Endothelial cell of umbilical vein (primary cell): Measurements from ENCODE around the gene KMT5C. TPM values are rescaled to one million over a fixed set of nuclear protein-coding genes. Genes with fewer than 3 reads are reported as not detected.

Source experiments
- BruUV-seq: library from RNA; stranded (reverse); fragments of 400-500 nt; replicated peaks from 2 replicates; lab custom pipeline; 2021; lab: Mats Ljungman, UMichigan
- CTCF ChIA-PET: fragments of 300-600, 350-600 bp; sonication (Branson Sonifier 250); formaldehyde crosslinking; loops from one replicate; lab custom pipeline; 2021; ENCODE audit warnings: antibody characterized with exemption, inconsistent platforms; lab: Charles Lee
- POLR2A ChIA-PET: fragments of 300-600, 350-600 bp; sonication (Branson Sonifier 250); formaldehyde crosslinking; loops from one replicate; lab custom pipeline; 2021; ENCODE audit warnings: antibody characterized with exemption, inconsistent platforms; lab: Charles Lee
- DNase-seq: peaks from one replicate; pipeline ENCODE4 v3.0.0-alpha.2; 2011; ENCODE audit warnings: low read depth, low spot score
- FAIRE-seq: peaks from 2 replicates; lab custom pipeline; 2011; peaks lifted over from hg19 to GRCh38; lab: Jason Lieb, UNC
- H2AFZ ChIP-seq: 2 replicates; pipeline ENCODE4 v1.6.0; 2012; ENCODE audit warnings: low read depth, low read length, control low read depth, inconsistent platforms
- H3K27ac ChIP-seq: 2 replicates; pipeline ENCODE4 v1.5.1; 2011; ENCODE audit warnings: low read depth, mild to moderate bottlenecking, control low read depth, low read length, moderate library complexity; ENCODE audit not compliant: insufficient read depth
- H3K27me3 ChIP-seq, 2 experiments: 2 replicates each; pipeline versions ENCODE4 v1.6.0 to v1.6.1; 2011; ENCODE audit warnings: low read length in 2 of 2, mixed read lengths in 1 of 2; ENCODE audit not compliant: control insufficient read depth in 2 of 2, insufficient read depth in 2 of 2
- H3K36me3 ChIP-seq, 2 experiments: 2 replicates in 1 of 2; 3 replicates in 1 of 2; pipeline ENCODE4 v1.5.1; 2011; ENCODE audit warnings: low read length in 2 of 2, mild to moderate bottlenecking in 1 of 2, moderate library complexity in 1 of 2; ENCODE audit not compliant: control insufficient read depth in 2 of 2, insufficient read depth in 2 of 2; ENCODE audit errors: extremely low read depth in 1 of 2
- H3K4me1 ChIP-seq: 3 replicates; pipeline ENCODE4 v1.5.1; 2011; ENCODE audit warnings: mild to moderate bottlenecking, low read length; ENCODE audit not compliant: control insufficient read depth, insufficient read depth; ENCODE audit errors: extremely low read depth
- H3K4me2 ChIP-seq: 2 replicates; pipeline ENCODE4 v1.6.1; 2011; ENCODE audit warnings: low read length, control low read depth, mixed read lengths; ENCODE audit not compliant: insufficient read depth
- H3K4me3 ChIP-seq, 3 experiments: fragments of 200-600 bp in 1 of 3; sonication (generic), shearing (Covaris generic) in 1 of 3; replicated peaks in 1 of 3; 2 replicates each; pipeline ENCODE4 v1.5.1; 2011 to 2016; ENCODE audit warnings: control low read depth in 3 of 3, low read length in 3 of 3, mild to moderate bottlenecking in 2 of 3, inconsistent platforms in 1 of 3, low read depth in 1 of 3, moderate library complexity in 1 of 3; ENCODE audit not compliant: insufficient read depth in 1 of 3
- H3K79me2 ChIP-seq: 2 replicates; pipeline ENCODE4 v1.6.0; 2012; ENCODE audit warnings: low read length, inconsistent platforms; ENCODE audit not compliant: control insufficient read depth, insufficient read depth
- H3K9ac ChIP-seq: replicated peaks from 2 replicates; pipeline ENCODE3; 2011; ENCODE audit warnings: low read length, control low read depth; ENCODE audit not compliant: insufficient read depth; ENCODE audit errors: extremely low read depth
- H3K9me1 ChIP-seq: replicated peaks from 3 replicates; pipeline ENCODE4 v1.6.0; 2011; ENCODE audit warnings: mild to moderate bottlenecking, low read length; ENCODE audit not compliant: control insufficient read depth, insufficient read depth; ENCODE audit errors: extremely low read depth
- H3K9me3 ChIP-seq: replicated peaks from 2 replicates; pipeline ENCODE4 v1.5.1; 2012; ENCODE audit warnings: low read length, inconsistent platforms; ENCODE audit not compliant: control insufficient read depth, insufficient read depth
- H4K20me1 ChIP-seq: replicated peaks from 2 replicates; pipeline ENCODE3; 2011; ENCODE audit warnings: mild to moderate bottlenecking, low read length; ENCODE audit not compliant: control insufficient read depth, insufficient read depth; ENCODE audit errors: extremely low read depth
- CTCF ChIP-seq, 2 donors: IDR thresholded peaks; 1 replicate in 1 of 2; 2 replicates in 1 of 2; pipeline ENCODE4 v1.5.1; 2011; ENCODE audit warnings: low read length in 2 of 2, mild to moderate bottlenecking in 2 of 2, moderate library complexity in 2 of 2, control low read depth in 1 of 2, inconsistent platforms in 1 of 2, low read depth in 1 of 2; ENCODE audit not compliant: insufficient read depth in 1 of 2; ENCODE audit errors: extremely low read depth in 1 of 2
- EZH2 ChIP-seq: IDR thresholded peaks from 2 replicates; pipeline ENCODE4 v1.6.1; 2012; ENCODE audit warnings: borderline replicate concordance, low read depth, mild to moderate bottlenecking, moderate library complexity, low read length, inconsistent platforms; ENCODE audit not compliant: severe bottlenecking
- FOS ChIP-seq: IDR thresholded peaks from 2 replicates; pipeline ENCODE4 v1.6.1; 2011; ENCODE audit warnings: mild to moderate bottlenecking, low read length, moderate library complexity, borderline replicate concordance; ENCODE audit not compliant: insufficient read depth
- GATA2 ChIP-seq: IDR thresholded peaks from 2 replicates; pipeline ENCODE4 v1.7.0; 2011; ENCODE audit warnings: low read depth, mild to moderate bottlenecking, moderate library complexity, mixed read lengths, low read length; ENCODE audit not compliant: insufficient read length, insufficient read depth
- JUN ChIP-seq: IDR thresholded peaks from 2 replicates; pipeline ENCODE4 v1.6.1; 2011; ENCODE audit warnings: borderline replicate concordance, low read depth; ENCODE audit not compliant: insufficient read length, insufficient read depth
- MAX ChIP-seq: IDR thresholded peaks from 2 replicates; pipeline ENCODE4 v1.6.1; 2011; ENCODE audit not compliant: insufficient read depth, insufficient read length
- MYC ChIP-seq: IDR thresholded peaks from one replicate; pipeline ENCODE4 v1.6.1; 2011; ENCODE audit warnings: mild to moderate bottlenecking, low read depth, low read length
- POLR2A ChIP-seq: IDR thresholded peaks from 2 replicates; pipeline ENCODE4 v1.6.1; 2012; ENCODE audit warnings: low read depth, mild to moderate bottlenecking, control low read depth, low read length
- POLR2AphosphoS5 ChIP-seq: IDR thresholded peaks from 2 replicates; pipeline ENCODE4 v1.6.1; 2012; ENCODE audit warnings: low read depth, mild to moderate bottlenecking, control low read depth, low read length, moderate library complexity; ENCODE audit not compliant: insufficient read depth
- dilution Hi-C: fragments of 300-500 bp; cut with MboI; formaldehyde crosslinking; loops from one replicate; pipeline ENCODE4 v1.15.0; 2019; ENCODE audit warnings: low sequenced_read_pairs; ENCODE audit not compliant: extremely low pct_ligation_motif_present
- intact Hi-C: fragments of 100-400 bp; cut with micrococcal nuclease; formaldehyde crosslinking; loops from one replicate; pipeline ENCODE4 v1.10.0; 2022
- polyA plus RNA-seq, 4 experiments: library from polyadenylated mRNA; depleted of rRNA in 3 of 4; stranded (reverse) in 3 of 4; unstranded in 1 of 4; fragments of >200 nt; gene quantifications; 2 replicates each; pipeline versions ENCODE4 v1.2.1 to v1.2.3, GENCODE V29; 2011 to 2012; ENCODE audit warnings: missing spikeins in 1 of 4
- total RNA-seq: library from RNA; stranded (reverse); gene quantifications from 2 replicates; pipeline ENCODE4 v1.2.3, GENCODE V29; 2021

The KMT5C gene
- total and polyA plus RNA-seq, 2 donors (not counting 3 experiments of a cell fraction or from before 2014, with no cell fraction given): 7.2 to 13.5 TPM

- no peaks in the 10 kb centered on the region for H3K9me1 ChIP-seq
- peaks cover 0 to 2% of the 10 kb centered on the region in 2 experiments for H3K27me3 ChIP-seq
- CTCF ChIA-PET: no interaction called here
- no peak overlapping the region for H3K4me3 ChIP-seq
- TF ChIP-seq FOS (no peak), POLR2AphosphoS5 (no peak), MAX (no peak)
- FAIRE-seq (no peak), DNase-seq (no peak)
- H4K20me1 ChIP-seq: no peaks in the 10 kb centered on the region
- H3K9ac ChIP-seq: no peak overlapping the region
- H3K36me3 ChIP-seq: peaks cover 0 to 7% of the 10 kb centered on the region in 2 experiments
- H3K4me1 ChIP-seq: no peaks in the 10 kb centered on the region
- no peak overlapping the region for H2AFZ ChIP-seq
- intact Hi-C loops: no loop called here
- POLR2A ChIA-PET: no interaction called here
- dilution Hi-C loops: no loop called here
- H3K27ac ChIP-seq: no peak overlapping the region
- H3K79me2 ChIP-seq: no peaks in the 10 kb centered on the region
- no TSS peak for BruUV-seq
- no peaks in the 10 kb centered on the region for H3K9me3 ChIP-seq
- H3K4me2 ChIP-seq: no peak overlapping the region
These were observed 7.2 kb downstream of the KMT5C start for GRCh38 chr19:55346725-55347441.

GRCh38 chr19:55347442-55348009, 7.8 kb downstream of the KMT5C start:
- Histone ChIP-seq H3K79me2 (no peaks in the 10 kb centered on the region), H3K4me1 (no peaks in the 10 kb centered on the region), H2AFZ (no peak overlapping the region), H3K9me1 (no peaks in the 10 kb centered on the region), H3K4me2 (no peak overlapping the region), H4K20me1 (no peaks in the 10 kb centered on the region), H3K27ac (no peak overlapping the region), H3K9ac (no peak overlapping the region), H3K4me3 (no peak overlapping the region), H3K36me3 (peaks cover 0 to 7% of the 10 kb centered on the region in 2 experiments), H3K9me3 (no peaks in the 10 kb centered on the region), H3K27me3 (peaks cover 4 to 7% of the 10 kb centered on the region in 2 experiments)
- TF ChIP-seq MYC (no peak), FOS (no peak), CTCF (IDR thresholded peaks at IDR 0.05; ENCODE audit: extremely low read depth in 1 of 2, insufficient read depth in 1 of 2, low read depth in 1 of 2, low read length in 2 of 2) (no peak), POLR2A (no peak), JUN (no peak), POLR2AphosphoS5 (no peak), GATA2 (no peak), MAX (no peak), EZH2 (no peak)
- FAIRE-seq (no peak), DNase-seq (no peak)
- ChIA-PET CTCF (no interaction called here), POLR2A (no interaction called here)
- dilution Hi-C loops: no loop called here
- BruUV-seq: no TSS peak
- intact Hi-C loops: no loop called here
